Sigmoid colon (tissue), 7 donors: Measurements from ENCODE around the gene ARFGAP1. TPM values are rescaled to one million over a fixed set of nuclear protein-coding genes. Genes with fewer than 3 reads are reported as not detected.
"Not testable (repeated sequence)": the region's sequence is repeated elsewhere in the genome, so short reads cannot be mapped to it uniquely, and the experiment has no call there.

Experiments used
- DNase-seq: peaks from one replicate; pipeline ENCODE4 v3.0.0-alpha.2; 2019
- H3K27ac ChIP-seq, 4 donors: fragments of 200-600 bp; sonication (generic); one replicate each; pipeline ENCODE4 v1.5.1; 2016 to 2019; ENCODE audit warnings: mild to moderate bottlenecking in 1 of 4
- H3K27me3 ChIP-seq, 3 donors: fragments of 200-600 bp; sonication (generic); one replicate each; pipeline ENCODE4 v1.5.1; 2019; ENCODE audit warnings: mild to moderate bottlenecking in 1 of 3
- H3K36me3 ChIP-seq, 4 donors: fragments of 200-600 bp; sonication (generic); one replicate each; pipeline ENCODE4 v1.5.1; 2016 to 2019
- H3K4me1 ChIP-seq, 4 donors: fragments of 200-600 bp; sonication (generic); one replicate each; pipeline ENCODE4 v1.5.1; 2017 to 2019
- H3K4me3 ChIP-seq, 4 donors: fragments of 200-600 bp; sonication (generic); one replicate each; pipeline ENCODE4 v1.5.1; 2017 to 2019; ENCODE audit warnings: mild to moderate bottlenecking in 2 of 4, moderate library complexity in 1 of 4
- H3K9me3 ChIP-seq, 4 donors: fragments of 200-600 bp in 3 of 4; sonication (generic) in 3 of 4; one replicate each; pipeline versions ENCODE4 v1.5.1 to v1.6.1; 2013 to 2019
- CTCF ChIP-seq, 4 experiments: fragments of 450-650 bp in 3 of 4; fragments of 200-600 bp in 1 of 4; IDR thresholded peaks; one replicate each; pipeline ENCODE4 v1.5.1; 2016 to 2019; ENCODE audit warnings: antibody characterized with exemption in 4 of 4, mild to moderate bottlenecking in 3 of 4, moderate library complexity in 2 of 4
- EP300 ChIP-seq, 4 donors: sonication (generic); formaldehyde crosslinking; IDR thresholded peaks; one replicate each; pipeline ENCODE4 v1.6.1; 2017; ENCODE audit warnings: antibody characterized with exemption in 4 of 4
- POLR2A ChIP-seq, 2 donors: fragments of 450-650 bp; IDR thresholded peaks; one replicate each; pipeline ENCODE4 v1.6.1; 2016; ENCODE audit warnings: antibody characterized with exemption in 2 of 2, mild to moderate bottlenecking in 2 of 2, moderate library complexity in 2 of 2
- POLR2AphosphoS5 ChIP-seq, 4 donors: sonication (generic); formaldehyde crosslinking; IDR thresholded peaks; one replicate each; pipeline ENCODE4 v1.6.1; 2017; ENCODE audit warnings: antibody characterized with exemption in 4 of 4
- WGBS, 2 donors: extraction: QIAGEN DNeasy Blood & Tissue Kit; methylation state at CpG; one replicate each; pipeline ENCODE4 v1.1.7; 2013; 5-methylcytosine and 5-hydroxymethylcytosine counted together
- intact Hi-C: fragments of 100-400 bp; cut with DNase I; formaldehyde crosslinking; loops from one replicate; pipeline ENCODE4 v1.15.1; 2023
- polyA plus RNA-seq, 3 donors: library from polyadenylated mRNA; stranded (reverse); fragments of 200-250 nt; gene quantifications; one replicate each; pipeline ENCODE4 v1.2.3, GENCODE V29; 2013
- total RNA-seq, 4 donors: library from RNA; depleted of rRNA; stranded (reverse); fragments of >200 nt; gene quantifications; one replicate each; pipeline ENCODE4 v1.1.0, GENCODE V29; 2016
- donor health status: healthy with polysubstance abuse.
- donor health status: Bipolar disorder and iron deficiency.
- donor health status: healthy.

Gene ARFGAP1
- total and polyA plus RNA-seq, 7 donors, result 19.8 to 109 (median 31.8) TPM

DNA sequence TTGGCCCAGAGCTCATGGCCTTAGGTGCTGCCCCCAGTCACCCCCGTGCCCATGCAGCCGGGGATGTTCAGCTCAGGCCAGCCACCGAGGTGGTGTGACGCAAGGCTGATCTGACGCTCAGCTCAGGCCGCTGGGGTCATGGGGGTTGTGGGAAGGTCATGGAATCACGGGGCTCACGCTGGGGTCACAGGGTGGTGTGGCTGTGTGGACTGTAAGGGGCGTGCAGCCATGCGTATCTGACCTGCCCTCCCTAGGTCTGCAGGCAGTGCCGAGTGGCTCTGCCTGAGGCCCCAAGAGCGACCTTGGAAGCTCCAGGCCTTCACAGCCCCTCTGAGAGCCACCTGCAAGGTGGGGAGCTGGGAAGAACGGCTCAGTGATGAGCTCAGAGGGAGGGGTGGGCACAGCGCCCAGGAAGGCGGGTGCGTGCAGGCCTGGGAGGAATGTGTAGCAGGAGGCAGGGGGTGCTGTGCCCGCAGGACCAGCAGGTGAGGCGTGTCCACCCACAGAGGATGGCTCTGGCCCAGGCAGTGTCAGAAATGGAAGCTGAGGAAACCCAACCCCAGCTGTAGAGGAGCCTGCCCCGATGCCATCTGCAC lies 60.7 kb downstream of the ARFGAP1 start:
- Histone ChIP-seq H3K4me1 (no peaks in the 10 kb centered on the region), H3K27ac (no peak overlapping the region), H3K36me3 (no peaks in the 10 kb centered on the region), H3K27me3 (peaks cover 0 to 84% (median 28%) of the 10 kb centered on the region in 3 donors), H3K9me3 (peaks cover 0 to 4% (median 0%) of the 10 kb centered on the region in 4 donors), H3K4me3 (no peak overlapping the region)
- 66 to 81% methylated on average over 19 of the region's 19 CpGs for WGBS, 2 donors
- DNase-seq, result no peak
- TF ChIP-seq POLR2AphosphoS5 (IDR thresholded peaks at IDR 0.05), result no peak
- TF ChIP-seq POLR2A (IDR thresholded peaks at IDR 0.05), result no peak
- no peak for TF ChIP-seq CTCF (IDR thresholded peaks at IDR 0.05)
- TF ChIP-seq EP300 (IDR thresholded peaks at IDR 0.05), result no peak
- intact Hi-C loops, result no loop called here

DNA sequence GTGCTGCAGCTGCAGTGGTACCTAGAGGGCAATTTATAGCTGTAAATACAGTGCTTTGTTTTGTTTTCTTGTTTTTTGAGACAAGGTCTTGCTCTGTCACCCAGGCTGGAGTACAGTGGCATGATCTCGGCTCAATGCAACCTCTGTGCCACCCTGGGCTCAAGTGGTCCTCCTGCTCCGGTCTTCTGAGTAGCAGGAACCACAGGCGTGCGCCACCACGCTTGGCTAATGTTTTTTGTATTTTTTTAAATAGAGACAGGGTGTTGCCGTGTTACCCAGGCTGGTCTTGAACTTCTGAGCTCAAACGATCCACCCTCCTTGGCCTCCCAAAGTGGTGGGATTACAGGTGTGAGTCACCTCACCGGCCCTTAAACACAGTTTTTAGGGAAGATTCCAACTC lies 61.7 kb downstream of the ARFGAP1 start:
- no peak overlapping the region for H3K4me3 ChIP-seq
- H3K27me3 ChIP-seq, result peaks cover 0 to 88% (median 22%) of the 10 kb centered on the region in 3 donors
- no peak overlapping the region for H3K27ac ChIP-seq
- no peak for DNase-seq
- WGBS, 2 donors, result 78 to 91% methylated on average over 8 of the region's 8 CpGs
- TF ChIP-seq EP300 (IDR thresholded peaks at IDR 0.05), result no peak
- no peak for TF ChIP-seq POLR2A (IDR thresholded peaks at IDR 0.05)
- TF ChIP-seq POLR2AphosphoS5 (IDR thresholded peaks at IDR 0.05), result no peak
- TF ChIP-seq CTCF (IDR thresholded peaks at IDR 0.05), result no peak
- H3K4me1 ChIP-seq, result no peaks in the 10 kb centered on the region
- intact Hi-C loops, result no loop called here
- peaks cover 0 to 4% (median 0%) of the 10 kb centered on the region in 4 donors for H3K9me3 ChIP-seq
- no peaks in the 10 kb centered on the region for H3K36me3 ChIP-seq

DNA sequence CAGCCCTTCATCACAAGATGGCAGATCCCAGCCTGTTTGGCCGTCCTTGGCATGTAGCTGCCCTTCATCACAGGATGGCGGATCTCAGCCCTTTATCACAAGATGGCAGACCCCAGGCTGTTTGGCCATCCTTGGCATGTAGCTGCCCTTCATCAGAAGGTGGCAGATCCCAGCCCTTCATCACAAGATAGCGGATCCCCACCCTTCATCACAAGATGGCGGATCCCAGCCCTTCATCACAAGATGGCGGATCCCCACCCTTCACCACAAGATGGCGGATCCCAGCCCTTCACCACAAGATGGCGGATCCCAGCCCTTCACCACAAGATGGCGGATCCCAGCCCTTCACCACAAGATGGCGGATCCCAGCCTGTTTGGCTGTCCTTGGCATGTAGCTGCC lies 62.4 kb downstream of the ARFGAP1 start:
- H3K27ac ChIP-seq, H3K4me3 ChIP-seq, H3K9me3 ChIP-seq, H3K36me3 ChIP-seq, DNase-seq, intact Hi-C loops, H3K4me1 ChIP-seq: not testable (repeated sequence)
- peaks cover 0 to 81% (median 18%) of the 10 kb centered on the region in 3 donors for H3K27me3 ChIP-seq
- 96 to 97% methylated on average over 9 of the region's 9 CpGs for WGBS, 2 donors

- Histone ChIP-seq H3K4me1 (no peaks in the 10 kb centered on the region), H3K36me3 (no peaks in the 10 kb centered on the region), H3K27me3 (peaks cover 0 to 75% (median 17%) of the 10 kb centered on the region in 3 donors), H3K27ac (no peak overlapping the region), H3K4me3 (no peak overlapping the region), H3K9me3 (peaks cover 0 to 4% (median 0%) of the 10 kb centered on the region in 4 donors)
- TF ChIP-seq CTCF (IDR thresholded peaks at IDR 0.05) (no peak), EP300 (IDR thresholded peaks at IDR 0.05) (no peak), POLR2A (IDR thresholded peaks at IDR 0.05) (no peak), POLR2AphosphoS5 (IDR thresholded peaks at IDR 0.05) (no peak)
- whole genome bisulfite sequencing, 2 donors, result 42 to 52% methylated on average over 9 of the region's 9 CpGs
- intact Hi-C loops, result no loop called here
- DNase-seq, result no peak
Measured at GRCh38 chr20:63335711-63336110, 63.1 kb downstream of the ARFGAP1 start.

DNA sequence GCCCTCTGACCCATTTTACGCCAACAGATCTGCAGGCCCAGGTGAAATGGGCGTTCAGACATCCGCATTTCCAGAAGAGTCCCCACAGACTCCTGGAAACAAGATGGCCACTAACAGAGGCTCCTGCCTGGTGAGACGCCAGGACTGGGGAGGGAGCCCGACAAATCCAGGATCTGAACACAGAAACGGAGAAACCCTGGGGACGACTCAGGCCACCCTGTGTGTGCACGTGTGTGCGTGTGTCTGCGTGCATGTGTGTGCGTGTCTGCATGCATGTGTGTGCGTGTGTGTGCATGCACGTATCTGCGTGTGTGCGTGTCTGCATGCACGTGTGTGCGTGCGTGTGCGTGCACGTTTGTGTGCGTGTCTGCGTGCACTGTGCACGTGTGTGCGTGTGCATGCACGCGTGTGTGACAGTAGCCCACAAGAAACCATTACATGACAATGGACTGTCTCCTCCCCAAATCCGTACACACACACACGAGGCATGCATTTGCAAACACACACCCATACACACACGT lies 63.7 kb downstream of the ARFGAP1 start:
- peaks cover 0 to 69% (median 17%) of the 10 kb centered on the region in 3 donors for H3K27me3 ChIP-seq
- H3K4me1 ChIP-seq, result no peaks in the 10 kb centered on the region
- intact Hi-C loops, result no loop called here
- DNase-seq, result no peak
- no peak overlapping the region for H3K4me3 ChIP-seq
- H3K36me3 ChIP-seq, result no peaks in the 10 kb centered on the region
- no peak overlapping the region for H3K27ac ChIP-seq
- no peak for TF ChIP-seq POLR2A (IDR thresholded peaks at IDR 0.05)
- no peak for TF ChIP-seq CTCF (IDR thresholded peaks at IDR 0.05)
- no peak for TF ChIP-seq EP300 (IDR thresholded peaks at IDR 0.05)
- no peak for TF ChIP-seq POLR2AphosphoS5 (IDR thresholded peaks at IDR 0.05)
- H3K9me3 ChIP-seq, result peaks cover 0 to 4% (median 0%) of the 10 kb centered on the region in 4 donors
- 91% methylated on average over 29 of the region's 29 CpGs for WGBS, 2 donors
